GM15510 (cell line): ENCODE data around the gene AMIGO2.

Source experiments
- POLR2A ChIP-seq: IDR thresholded peaks from 3 replicates; pipeline ENCODE4 v1.6.1; 2011; ENCODE audit warnings: borderline replicate concordance; ENCODE audit not compliant: insufficient read length; ENCODE audit errors: extremely low read depth

AMIGO2 gene

GRCh38 chr12:47084172-47084571 lies 4.4 kb upstream of the AMIGO2 start:
- no peak for TF ChIP-seq POLR2A

DNA sequence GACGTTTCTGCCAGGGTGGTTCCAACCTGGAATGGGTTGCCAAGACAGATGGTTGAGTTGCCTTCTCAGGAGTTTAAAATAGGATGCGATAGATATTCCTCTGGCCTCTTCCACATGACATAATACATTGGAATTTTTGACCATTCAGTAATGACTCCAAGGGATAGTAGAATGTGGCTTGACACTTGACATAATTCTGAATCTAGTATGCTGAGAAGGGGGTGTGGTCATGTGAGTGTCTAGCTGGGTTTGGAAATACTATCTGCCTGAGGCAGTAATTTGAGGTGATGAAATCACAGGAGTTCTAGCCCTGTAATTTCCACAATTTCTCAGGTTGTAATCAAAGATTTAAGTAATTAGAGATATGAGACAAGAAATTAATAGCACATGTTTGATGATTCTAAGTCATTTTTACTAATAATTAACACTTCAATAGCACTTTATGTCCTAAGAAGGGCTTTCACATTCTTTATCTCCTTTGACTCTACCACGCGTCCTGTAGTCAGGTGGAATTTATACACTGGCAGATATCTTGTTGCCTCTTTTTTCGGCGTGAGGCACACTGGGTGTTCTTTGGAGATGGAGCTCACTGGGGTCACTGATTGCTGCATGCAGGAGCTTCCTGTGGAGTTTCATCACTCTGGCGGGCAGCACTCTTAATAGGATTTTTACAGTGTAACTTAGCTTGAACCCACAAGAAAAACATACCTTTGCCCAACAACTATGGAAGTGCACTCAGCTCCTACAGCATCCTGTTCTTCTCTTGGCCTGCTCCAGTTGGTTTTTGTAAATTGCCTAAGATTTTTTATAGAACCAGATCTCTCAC lies 3.2 kb upstream of the AMIGO2 start:
- TF ChIP-seq POLR2A: no peak

GRCh38 chr12:47082283-47082682 lies 2.5 kb upstream of the AMIGO2 start:
- TF ChIP-seq POLR2A: no peak

GRCh38 chr12:47080725-47081502 lies 1.2 kb upstream of the AMIGO2 start:
- TF ChIP-seq POLR2A: no peak

GRCh38 chr12:47079981-47080724 lies 394 bp upstream of the AMIGO2 start:
- TF ChIP-seq POLR2A: no peak

DNA sequence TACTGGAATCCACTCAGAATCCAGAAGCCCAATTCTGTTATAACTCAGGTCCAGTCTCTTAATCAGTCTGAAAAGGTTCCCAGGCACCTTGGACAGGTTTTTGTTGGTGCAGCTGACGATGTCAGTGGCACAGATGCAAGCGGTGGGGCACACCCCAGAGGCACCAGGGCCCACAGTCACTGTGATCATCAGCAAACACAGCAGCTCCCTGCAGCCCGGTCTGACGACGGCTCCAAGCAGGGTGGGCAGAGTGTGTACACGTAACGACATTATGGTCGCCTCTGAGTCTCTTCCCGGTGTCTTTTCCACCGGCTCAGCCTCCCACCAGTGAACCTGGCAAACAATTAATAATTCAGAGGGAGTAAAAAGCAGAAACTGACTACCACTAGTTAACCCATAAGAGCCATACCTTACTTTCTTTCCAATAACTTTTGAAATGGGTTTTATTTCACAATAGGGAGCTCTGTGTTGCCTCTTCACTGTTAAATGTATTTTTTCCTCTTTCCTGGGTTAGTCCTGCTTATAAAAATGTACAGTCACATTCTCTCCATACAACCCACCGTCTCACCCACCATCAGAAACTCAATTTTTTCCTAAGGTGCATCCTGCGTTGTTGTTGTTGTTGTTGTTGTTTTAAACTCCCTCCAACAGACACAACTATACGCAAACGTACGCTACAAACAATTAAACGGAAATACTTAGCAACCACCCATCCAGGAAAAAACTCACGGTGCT lies 859 bp downstream of the AMIGO2 start:
- TF ChIP-seq POLR2A: no peak

- no peak for TF ChIP-seq POLR2A
Observed at GRCh38 chr12:47078086-47078395, 1.7 kb downstream of the AMIGO2 start.

DNA sequence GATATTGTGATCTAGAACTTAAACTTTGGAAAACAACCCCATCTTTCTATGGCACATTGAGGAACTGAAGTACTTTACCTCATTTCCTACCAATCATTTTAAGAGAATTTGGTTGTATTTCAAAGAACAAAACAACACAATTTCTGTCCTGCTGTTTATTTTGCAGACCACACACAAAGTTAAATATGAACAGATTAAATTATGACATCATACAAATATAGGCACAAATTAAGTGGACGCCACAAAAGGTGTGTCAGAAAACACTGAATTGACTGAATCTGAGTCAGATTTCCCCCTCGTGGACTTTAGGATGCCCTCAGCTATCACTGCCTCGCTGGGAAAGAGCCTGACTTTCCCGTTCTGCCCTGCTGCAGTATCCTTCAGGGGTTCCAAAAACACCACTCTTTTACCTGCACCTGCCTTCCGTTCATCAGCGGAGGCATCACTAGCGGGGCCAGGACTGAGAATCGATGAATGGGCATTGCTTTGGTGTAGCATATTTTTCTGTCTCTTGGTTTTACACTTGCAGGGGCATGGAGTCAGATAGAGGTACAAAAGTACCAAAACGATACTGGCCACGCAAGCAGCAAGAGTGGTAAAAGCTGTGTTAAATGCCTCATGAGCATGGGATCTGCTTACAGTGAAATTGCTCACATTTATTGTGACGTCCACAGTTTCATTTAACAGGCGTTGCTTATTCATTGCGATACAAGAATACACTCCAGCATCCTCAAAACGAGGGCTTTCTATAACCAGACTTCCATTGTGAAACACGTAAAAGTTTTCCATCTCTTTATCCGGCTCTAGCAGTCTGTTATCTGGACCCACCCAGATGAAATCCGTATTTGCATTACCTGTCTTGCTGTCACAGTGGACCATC lies 2.3 kb downstream of the AMIGO2 start:
- TF ChIP-seq POLR2A: no peak

DNA sequence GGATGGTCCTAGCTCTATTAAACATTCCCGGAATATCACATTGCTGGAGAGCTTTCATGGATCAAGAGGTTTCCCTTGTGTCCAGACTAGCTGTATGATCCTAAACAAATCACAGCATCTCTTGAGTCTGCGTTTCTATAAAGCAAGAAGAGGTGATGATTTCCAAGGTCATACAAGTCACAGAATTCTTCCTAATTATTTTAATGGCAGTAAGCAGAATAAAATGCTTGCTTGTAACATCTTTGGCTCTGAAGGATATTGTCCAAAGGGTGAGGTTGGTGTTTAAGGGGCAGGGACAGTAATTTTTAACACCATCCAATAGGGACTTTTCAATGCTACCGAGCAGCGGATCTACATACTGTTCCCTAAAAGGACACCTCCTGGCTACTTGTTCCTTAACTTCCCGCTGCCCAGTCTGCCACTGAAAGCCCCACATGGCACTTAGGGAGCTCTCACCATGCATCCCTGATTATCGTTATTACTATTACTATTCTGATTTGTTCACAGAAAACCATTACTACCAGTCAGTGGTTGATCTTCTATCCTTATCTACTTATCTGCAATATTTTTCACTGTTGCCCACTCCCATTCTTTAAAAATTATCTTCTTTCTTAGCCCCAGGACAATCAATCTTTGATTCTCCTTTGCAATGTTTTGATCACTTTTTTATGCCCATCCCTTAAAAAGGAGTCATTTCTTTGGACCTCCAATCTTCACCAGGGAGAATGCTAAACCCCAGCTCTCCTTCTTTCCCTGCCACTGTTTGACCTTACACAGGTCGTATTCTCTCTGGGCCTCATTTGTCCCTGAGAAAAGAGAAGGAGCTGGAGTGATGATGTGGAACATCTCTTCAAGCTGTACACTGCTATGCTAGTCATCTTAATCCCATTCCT lies 4.3 kb downstream of the AMIGO2 start:
- TF ChIP-seq POLR2A: no peak

DNA sequence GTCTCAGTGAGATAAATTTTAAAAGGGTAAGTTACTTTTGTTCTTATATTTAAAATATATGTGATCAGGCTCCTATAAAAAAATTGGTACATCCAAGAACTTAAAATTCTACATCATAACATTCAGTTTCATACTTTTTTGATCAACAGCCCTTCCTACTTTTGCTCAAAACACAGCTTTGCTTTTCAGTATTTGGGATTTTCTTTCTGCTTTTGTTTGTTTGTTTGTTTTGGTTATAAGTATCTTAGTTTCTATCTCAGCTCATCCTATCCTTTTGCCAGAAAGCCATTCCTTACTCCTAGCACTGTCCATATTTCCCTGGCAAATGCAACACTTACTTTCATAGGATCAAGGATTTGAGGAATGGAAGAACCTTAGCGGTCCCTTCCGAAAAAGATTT lies 5.0 kb downstream of the AMIGO2 start:
- no peak for TF ChIP-seq POLR2A

DNA sequence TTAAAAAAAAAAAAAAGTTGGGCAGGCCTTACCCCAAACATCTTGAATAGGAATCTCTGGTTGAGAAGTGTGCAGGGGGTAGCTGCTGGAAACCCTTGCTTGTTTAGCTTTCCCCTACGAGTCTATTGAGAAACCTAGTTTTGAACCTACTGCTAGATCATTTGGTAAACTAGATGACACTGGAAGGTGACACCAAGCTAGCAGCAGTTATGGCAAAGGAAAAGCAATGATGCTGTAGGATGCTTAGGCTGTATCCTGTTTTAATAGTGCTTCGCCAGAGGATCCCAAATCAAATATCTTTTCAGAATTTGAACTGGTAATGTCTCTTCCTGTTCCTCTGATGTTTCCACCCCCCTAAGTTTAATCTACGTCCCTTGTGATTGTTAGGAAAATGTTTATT lies 5.8 kb downstream of the AMIGO2 start:
- TF ChIP-seq POLR2A: no peak

GRCh38 chr12:47071241-47071852 lies 8.4 kb downstream of the AMIGO2 start:
- no peak for TF ChIP-seq POLR2A
